ENCODE results near the gene EID2. TPM values are rescaled to one million over a fixed set of nuclear protein-coding genes. Genes with fewer than 3 reads are reported as not detected.

EID2 gene
- total RNA-seq, 1 donor from 2014 or later: 20.2 TPM

GRCh38 chr19:39498798-39499642, 40.9 kb downstream of the EID2 start, which contains the start of gene DLL3:
TSS of gene DLL3 (plus strand) at chr19:39498947. CDS start at chr19:39498975, 28 bp downstream.
- peak within 1 kb of the TSS; percentile 100 for H3K27ac Mint-ChIP-seq (ENCODE audit: unreplicated experiment)
- DNase-seq: peak; percentile 83
- H3K36me3 Mint-ChIP-seq (ENCODE audit: unreplicated experiment): peaks cover 7% of the 10 kb centered on the region
- H3K4me3 Mint-ChIP-seq (ENCODE audit: unreplicated experiment): peak within 1 kb of the TSS; percentile 97
- peaks cover 30% of the 10 kb centered on the region for H3K27me3 Mint-ChIP-seq (ENCODE audit: unreplicated experiment)
- peaks cover 29% of the 10 kb centered on the region for H3K9me3 Mint-ChIP-seq (ENCODE audit: unreplicated experiment)
- H3K4me1 Mint-ChIP-seq (ENCODE audit: low read depth, unreplicated experiment): peaks cover 25% of the 10 kb centered on the region
- TF ChIP-seq CTCF (IDR thresholded peaks at IDR 0.05; ENCODE audit: partially characterized antibody, unreplicated experiment): no peak

DNA sequence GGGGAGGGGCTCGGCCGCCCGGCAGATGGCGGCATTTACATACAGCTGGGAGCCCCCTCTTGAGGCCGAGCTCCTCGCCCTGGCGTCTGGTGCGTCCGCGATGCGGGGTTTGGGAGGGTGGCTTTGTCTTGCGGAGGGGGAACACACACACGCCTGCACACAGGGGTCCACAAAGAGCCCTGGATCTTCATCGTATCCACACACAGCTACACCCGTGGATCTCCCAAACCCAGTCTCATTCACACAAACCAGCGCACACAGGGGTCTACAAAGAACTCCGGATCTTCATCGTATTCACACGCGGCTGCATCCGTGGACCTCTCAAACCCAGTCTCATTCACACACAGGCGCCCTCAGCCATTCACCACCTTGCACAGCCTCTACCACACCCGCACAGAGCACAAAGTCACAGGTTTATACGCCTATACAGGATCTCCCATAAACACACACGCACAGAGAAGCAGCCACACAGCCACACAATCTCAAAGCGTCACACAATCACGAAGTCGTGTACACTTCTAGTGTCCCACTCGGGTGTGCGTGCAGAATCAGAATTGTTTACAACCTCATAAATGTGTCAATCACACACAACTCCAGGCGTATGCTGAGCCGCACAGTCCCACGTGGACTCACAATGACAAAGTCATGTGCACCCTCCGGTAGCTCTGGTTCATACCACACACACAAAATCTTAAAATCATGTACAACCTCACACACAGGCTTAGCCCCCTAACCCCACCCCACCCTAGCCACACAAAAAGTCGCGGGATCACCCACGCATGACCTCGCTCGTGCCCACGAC, 41.8 kb downstream of the EID2 start:
- peaks cover 18% of the 10 kb centered on the region for H3K4me1 Mint-ChIP-seq (ENCODE audit: low read depth, unreplicated experiment)
- peak overlapping the region; percentile 100 for H3K27ac Mint-ChIP-seq (ENCODE audit: unreplicated experiment)
- TF ChIP-seq CTCF (IDR thresholded peaks at IDR 0.05; ENCODE audit: partially characterized antibody, unreplicated experiment): no peak
- peaks cover 28% of the 10 kb centered on the region for H3K9me3 Mint-ChIP-seq (ENCODE audit: unreplicated experiment)
- DNase-seq: peak; percentile 92
- H3K36me3 Mint-ChIP-seq (ENCODE audit: unreplicated experiment): peaks cover 7% of the 10 kb centered on the region
- peaks cover 25% of the 10 kb centered on the region for H3K27me3 Mint-ChIP-seq (ENCODE audit: unreplicated experiment)
- H3K4me3 Mint-ChIP-seq (ENCODE audit: unreplicated experiment): peak overlapping the region; percentile 97

- H3K27me3 Mint-ChIP-seq (ENCODE audit: unreplicated experiment): peaks cover 24% of the 10 kb centered on the region
- no peak for TF ChIP-seq CTCF (IDR thresholded peaks at IDR 0.05; ENCODE audit: partially characterized antibody, unreplicated experiment)
- peaks cover 17% of the 10 kb centered on the region for H3K4me1 Mint-ChIP-seq (ENCODE audit: low read depth, unreplicated experiment)
- peaks cover 7% of the 10 kb centered on the region for H3K36me3 Mint-ChIP-seq (ENCODE audit: unreplicated experiment)
- peaks cover 25% of the 10 kb centered on the region for H3K9me3 Mint-ChIP-seq (ENCODE audit: unreplicated experiment)
- H3K27ac Mint-ChIP-seq (ENCODE audit: unreplicated experiment): peak overlapping the region; percentile 100
- DNase-seq: no peak
- no peak overlapping the region for H3K4me3 Mint-ChIP-seq (ENCODE audit: unreplicated experiment)
Observed at GRCh38 chr19:39497701-39497995, 42.3 kb downstream of the EID2 start.

DNA sequence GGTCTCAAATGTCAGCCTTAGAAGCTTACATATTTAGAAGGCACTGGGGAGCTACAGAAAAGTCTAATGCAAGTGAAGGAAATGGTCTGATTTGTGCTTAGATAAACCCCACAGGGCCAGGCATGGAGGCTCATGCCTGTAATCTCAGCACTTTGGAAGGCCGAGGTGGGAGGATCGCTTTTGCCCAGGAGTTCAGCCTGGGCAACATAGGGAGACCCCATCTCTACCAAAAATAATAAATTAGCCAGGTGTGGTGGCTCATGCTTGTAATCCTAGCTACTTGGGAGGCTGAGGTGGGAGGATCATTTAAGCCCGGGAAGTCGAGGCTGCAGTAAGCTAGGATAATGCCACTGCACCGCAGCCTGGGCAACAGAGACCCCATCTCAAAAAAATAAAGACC, 43.9 kb downstream of the EID2 start:
- DNase-seq: no peak
- Mint-ChIP-seq H3K36me3 (ENCODE audit: unreplicated experiment) (peaks cover 7% of the 10 kb centered on the region), H3K9me3 (ENCODE audit: unreplicated experiment) (peaks cover 25% of the 10 kb centered on the region), H3K4me3 (ENCODE audit: unreplicated experiment) (peak overlapping the region; percentile 74), H3K27me3 (ENCODE audit: unreplicated experiment) (peaks cover 23% of the 10 kb centered on the region), H3K27ac (ENCODE audit: unreplicated experiment) (peak overlapping the region; percentile 94), H3K4me1 (ENCODE audit: low read depth, unreplicated experiment) (peaks cover 17% of the 10 kb centered on the region)
- no peak for TF ChIP-seq CTCF (IDR thresholded peaks at IDR 0.05; ENCODE audit: partially characterized antibody, unreplicated experiment)
